Cardiac muscle cell (in vitro differentiated cells and primary cell): ENCODE data around the gene PSMD5. TPM values are rescaled to one million over a fixed set of nuclear protein-coding genes. Genes with fewer than 3 reads are reported as not detected.

Experiments
- DNase-seq, 2 donors: peaks; one replicate each; pipeline versions ENCODE4 v3.0.0 to v3.0.0-alpha.2; 2010 to 2017; ENCODE audit warnings: low read depth in 1 of 2, low spot score in 1 of 2
- H3K27ac ChIP-seq: fragments of 200-600 bp; sonication (generic); 2 replicates; pipeline ENCODE4 v1.5.1; 2016
- H3K27me3 ChIP-seq: fragments of 200-600 bp; sonication (generic); 2 replicates; pipeline ENCODE4 v1.6.0; 2016; ENCODE audit warnings: control low read depth
- H3K36me3 ChIP-seq: fragments of 200-600 bp; sonication (generic); 2 replicates; pipeline ENCODE4 v1.5.1; 2016; ENCODE audit warnings: control low read depth
- H3K4me1 ChIP-seq: fragments of 200-600 bp; sonication (generic); 2 replicates; pipeline ENCODE4 v1.8.1; 2017; ENCODE audit warnings: low read depth, mild to moderate bottlenecking, mixed run types
- H3K4me3 ChIP-seq: fragments of 200-600 bp; sonication (generic); 2 replicates; pipeline ENCODE4 v1.5.1; 2016; ENCODE audit warnings: mild to moderate bottlenecking
- H3K9me3 ChIP-seq: fragments of 200-600 bp; sonication (generic); 2 replicates; pipeline ENCODE4 v1.5.1; 2017; ENCODE audit warnings: low read depth, mild to moderate bottlenecking, control low read depth
- polyA plus RNA-seq: library from polyadenylated mRNA; unstranded; fragments of >200 nt; fragmentation: Nextera tagmentation; extraction: Ambion mirVana; gene quantifications from 2 replicates; pipeline ENCODE4 v1.2.1, GENCODE V29; 2016
- total RNA-seq: library from RNA; depleted of rRNA; stranded (reverse); fragments of >200 nt; gene quantifications from 2 replicates; pipeline ENCODE4 v1.2.3, GENCODE V29; 2016
- TF ChIP-seq, protein P1 (sequence below): IDR thresholded peaks from 2 replicates; pipeline ENCODE4 v1.5.1; 2012; ENCODE audit warnings: low read depth, mild to moderate bottlenecking, low read length

PSMD5 gene
- total RNA-seq = 16.0 and 20.7 TPM in 2 replicates
- polyA plus RNA-seq = 25.3 and 50.1 TPM in 2 replicates

DNA sequence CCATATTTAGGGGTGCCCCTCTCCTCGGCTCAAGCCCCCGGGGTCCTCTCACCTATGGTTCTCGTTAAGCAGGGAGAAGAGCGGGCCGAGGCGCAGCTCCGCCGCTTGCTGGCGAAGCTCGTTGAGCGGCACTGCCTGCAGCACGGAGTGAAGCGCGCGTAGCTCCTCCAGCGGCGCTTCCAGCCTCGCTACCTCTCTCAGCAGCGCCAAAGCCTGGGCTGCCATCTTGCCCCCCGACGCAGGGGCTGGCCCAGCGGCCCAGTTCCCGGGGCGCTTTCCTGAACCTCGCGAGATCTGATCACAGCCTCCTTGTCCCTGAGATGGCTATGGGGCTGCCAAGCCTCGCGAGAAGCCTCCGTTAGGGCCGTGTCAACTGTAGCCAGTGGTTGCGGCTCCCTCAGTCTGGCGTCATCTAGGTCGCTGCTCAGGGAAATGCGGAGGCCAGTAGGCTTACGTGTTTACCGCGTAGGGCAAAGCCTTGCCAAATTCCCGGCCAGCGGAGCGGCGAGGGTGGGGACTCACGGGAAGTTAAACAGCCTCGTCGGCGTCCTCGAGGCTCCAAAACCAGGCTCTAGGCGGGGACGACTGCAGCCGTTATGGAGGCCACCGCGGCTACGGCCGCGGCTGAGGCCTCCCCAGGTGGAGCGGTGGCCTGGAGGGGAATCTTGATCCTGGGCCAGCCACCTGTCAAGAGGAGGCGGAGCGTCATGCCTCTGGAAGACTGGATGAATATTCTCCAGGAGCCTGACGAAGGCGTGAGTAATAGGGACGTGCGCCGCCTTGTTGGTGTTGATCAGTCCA lies at the start of gene PSMD5:
Gene PSMD5, minus strand, starts transcription at position 238 of the 801 bp plus-strand sequence. Its CDS starts 13 bp downstream, at position 225.
- peaks cover 16% of the 10 kb centered on the region for H3K4me1 ChIP-seq
- TF ChIP-seq, protein P1, sequence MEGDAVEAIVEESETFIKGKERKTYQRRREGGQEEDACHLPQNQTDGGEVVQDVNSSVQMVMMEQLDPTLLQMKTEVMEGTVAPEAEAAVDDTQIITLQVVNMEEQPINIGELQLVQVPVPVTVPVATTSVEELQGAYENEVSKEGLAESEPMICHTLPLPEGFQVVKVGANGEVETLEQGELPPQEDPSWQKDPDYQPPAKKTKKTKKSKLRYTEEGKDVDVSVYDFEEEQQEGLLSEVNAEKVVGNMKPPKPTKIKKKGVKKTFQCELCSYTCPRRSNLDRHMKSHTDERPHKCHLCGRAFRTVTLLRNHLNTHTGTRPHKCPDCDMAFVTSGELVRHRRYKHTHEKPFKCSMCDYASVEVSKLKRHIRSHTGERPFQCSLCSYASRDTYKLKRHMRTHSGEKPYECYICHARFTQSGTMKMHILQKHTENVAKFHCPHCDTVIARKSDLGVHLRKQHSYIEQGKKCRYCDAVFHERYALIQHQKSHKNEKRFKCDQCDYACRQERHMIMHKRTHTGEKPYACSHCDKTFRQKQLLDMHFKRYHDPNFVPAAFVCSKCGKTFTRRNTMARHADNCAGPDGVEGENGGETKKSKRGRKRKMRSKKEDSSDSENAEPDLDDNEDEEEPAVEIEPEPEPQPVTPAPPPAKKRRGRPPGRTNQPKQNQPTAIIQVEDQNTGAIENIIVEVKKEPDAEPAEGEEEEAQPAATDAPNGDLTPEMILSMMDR = no peak
- peak within 1 kb of the TSS; percentile 68 for H3K4me3 ChIP-seq
- H3K9me3 ChIP-seq = no peaks in the 10 kb centered on the region
- H3K27me3 ChIP-seq = no peaks in the 10 kb centered on the region
- peak; percentile 99 for DNase-seq
- no peaks in the 10 kb centered on the region for H3K36me3 ChIP-seq
- peak within 1 kb of the TSS; percentile 97 for H3K27ac ChIP-seq

DNA sequence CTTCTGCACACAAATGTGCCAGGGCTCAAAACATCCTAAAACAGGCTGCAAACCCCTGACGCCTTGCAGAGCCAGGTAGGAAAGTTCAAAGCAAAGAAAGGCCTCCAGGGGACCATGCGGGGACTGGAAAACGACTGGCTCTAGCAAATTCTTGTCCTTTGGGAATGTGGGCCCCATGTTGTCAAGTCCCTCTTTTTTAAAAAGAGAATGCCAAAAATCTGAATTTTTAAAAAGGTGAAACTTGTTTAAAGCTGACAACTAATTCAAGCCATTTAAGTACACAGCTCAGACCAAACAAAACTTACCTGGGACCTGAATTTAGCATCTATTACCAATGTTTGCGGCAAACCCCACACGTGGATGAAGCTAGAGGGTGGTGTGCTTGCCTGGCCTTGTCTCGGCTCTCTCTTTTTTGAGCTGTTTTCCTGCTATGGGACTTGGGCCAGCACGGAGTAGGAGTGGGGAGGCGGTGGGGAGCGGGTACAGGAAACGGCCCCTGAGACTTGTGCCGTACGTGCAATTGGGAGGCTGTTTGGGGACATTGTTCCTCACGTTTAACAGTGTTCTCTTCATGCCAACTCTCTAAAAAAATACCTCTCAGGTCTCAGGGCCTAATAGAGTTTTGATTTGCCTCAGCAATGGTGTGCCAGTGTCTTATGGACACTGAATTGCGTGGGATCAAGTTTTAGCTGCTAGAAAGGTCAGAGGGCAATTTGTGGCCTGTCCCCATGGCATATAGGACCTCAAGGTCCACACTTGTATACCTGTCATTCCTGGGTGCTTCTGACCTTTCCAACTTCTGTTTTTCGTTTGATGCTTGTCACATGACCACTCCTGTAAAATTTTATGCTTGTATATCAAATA lies 49.4 kb upstream of the PSMD5 start:
- H3K27ac ChIP-seq = no peak overlapping the region
- no peak for DNase-seq
- TF ChIP-seq, protein P1 = no peak
- H3K4me1 ChIP-seq = peaks cover 5% of the 10 kb centered on the region
- H3K9me3 ChIP-seq = no peaks in the 10 kb centered on the region
- no peaks in the 10 kb centered on the region for H3K36me3 ChIP-seq
- H3K27me3 ChIP-seq = no peaks in the 10 kb centered on the region
- no peak overlapping the region for H3K4me3 ChIP-seq

DNA sequence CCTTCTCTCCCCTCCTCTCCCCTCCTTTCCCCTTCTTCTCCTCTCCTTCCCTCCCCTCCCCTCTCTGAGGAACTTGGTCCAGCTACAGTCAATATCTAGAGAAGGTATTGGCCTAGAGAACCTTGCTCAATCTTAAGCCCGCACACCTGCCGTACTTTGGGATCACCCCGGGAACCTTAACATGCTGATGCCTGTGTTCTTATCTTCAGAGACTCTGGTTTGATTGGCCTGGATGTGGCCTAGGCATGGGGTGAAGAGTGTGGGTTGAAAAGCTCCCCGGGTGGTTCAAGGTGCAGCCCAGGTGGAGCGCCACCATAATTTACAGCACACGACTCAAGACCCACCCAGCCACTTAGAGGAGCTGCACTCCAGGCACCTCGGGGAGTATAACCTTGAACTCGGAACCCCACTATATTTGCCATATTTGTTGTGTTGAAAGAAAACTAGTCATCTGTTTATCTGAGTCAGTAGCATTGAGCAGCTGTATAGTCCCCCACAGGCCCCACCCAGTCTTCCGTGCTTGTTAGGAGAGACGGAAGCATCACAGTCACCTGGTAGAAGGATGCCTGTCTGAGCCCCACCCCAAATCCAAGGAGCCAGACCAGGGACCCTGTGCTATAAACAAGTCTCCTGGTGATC lies 48.6 kb upstream of the PSMD5 start:
- H3K36me3 ChIP-seq = no peaks in the 10 kb centered on the region
- no peak overlapping the region for H3K4me3 ChIP-seq
- no peaks in the 10 kb centered on the region for H3K27me3 ChIP-seq
- DNase-seq = no peak
- H3K27ac ChIP-seq = no peak overlapping the region
- H3K4me1 ChIP-seq = no peaks in the 10 kb centered on the region
- H3K9me3 ChIP-seq = no peaks in the 10 kb centered on the region
- TF ChIP-seq, protein P1 = no peak

DNA sequence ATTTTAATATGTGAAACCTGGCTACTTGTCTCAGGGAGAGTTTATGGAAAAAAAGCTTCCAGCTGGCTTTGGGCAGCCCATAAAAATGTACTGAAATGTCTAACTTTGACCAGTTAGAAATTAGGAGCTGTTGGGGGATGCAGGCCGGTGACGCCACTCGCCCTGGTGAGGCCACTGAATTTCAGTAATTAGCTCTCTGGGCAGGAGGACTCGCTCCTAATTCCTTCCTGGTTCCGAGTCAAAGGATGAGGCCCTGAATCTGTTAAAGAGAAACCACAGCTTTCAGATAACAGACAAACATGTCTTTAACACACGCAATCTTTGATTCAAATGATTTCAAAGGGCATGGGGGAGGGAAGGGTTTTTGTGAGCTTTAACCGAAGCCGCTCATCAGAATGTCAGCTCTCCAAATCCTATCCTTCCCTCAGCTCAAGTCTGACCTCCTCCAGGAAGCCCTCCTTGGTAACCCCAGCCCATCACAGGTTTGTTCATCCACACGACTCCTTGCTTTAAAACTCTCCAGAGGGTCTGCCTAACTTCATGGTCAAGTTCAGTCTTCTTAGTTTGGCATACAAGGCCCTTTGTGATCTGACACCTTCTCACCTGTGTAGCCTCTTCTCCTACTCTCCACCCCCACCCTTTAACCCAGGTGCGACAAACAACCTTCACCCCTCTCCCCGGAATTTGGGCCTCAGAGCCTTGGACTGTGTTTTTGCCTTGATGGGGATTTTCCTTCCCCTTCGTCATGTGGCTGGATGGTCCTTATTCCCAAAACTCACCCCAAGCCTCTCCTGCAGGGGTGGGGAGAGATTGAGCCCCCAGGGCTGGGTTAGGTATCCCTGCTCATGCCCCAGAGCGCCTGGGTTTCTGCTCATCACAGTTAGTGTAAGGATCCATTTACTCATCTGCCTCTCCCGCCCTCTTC lies 47.9 kb upstream of the PSMD5 start:
- Histone ChIP-seq H3K27me3 (no peaks in the 10 kb centered on the region), H3K4me1 (peaks cover 7% of the 10 kb centered on the region), H3K27ac (no peak overlapping the region), H3K9me3 (no peaks in the 10 kb centered on the region), H3K4me3 (no peak overlapping the region), H3K36me3 (no peaks in the 10 kb centered on the region)
- peak in 1 of 2 donors; percentile 56 for DNase-seq
- TF ChIP-seq, protein P1 = no peak
